ENCODE results near the gene FSIP1. TPM values are rescaled to one million over a fixed set of nuclear protein-coding genes. Genes with fewer than 3 reads are reported as not detected.

Gene FSIP1
- total RNA-seq, 1 donor from 2014 or later, result 0.54 TPM

GRCh38 chr15:39593071-39593655, 189.5 kb downstream of the FSIP1 start:
- Mint-ChIP-seq H3K9me3 (ENCODE audit: unreplicated experiment) (no peaks in the 10 kb centered on the region), H3K36me3 (ENCODE audit: unreplicated experiment) (peaks cover 77% of the 10 kb centered on the region), H3K27me3 (ENCODE audit: unreplicated experiment) (no peaks in the 10 kb centered on the region), H3K4me3 (ENCODE audit: unreplicated experiment) (no peak overlapping the region), H3K27ac (ENCODE audit: unreplicated experiment) (peak overlapping the region; percentile 43), H3K4me1 (ENCODE audit: unreplicated experiment) (peaks cover 74% of the 10 kb centered on the region)
- no peak for TF ChIP-seq CTCF (IDR thresholded peaks at IDR 0.05)
- DNase-seq (ENCODE audit: extremely low spot score, unreplicated experiment), result no peak

GRCh38 chr15:39592500-39592899, 190.1 kb downstream of the FSIP1 start:
- no peaks in the 10 kb centered on the region for H3K9me3 Mint-ChIP-seq (ENCODE audit: unreplicated experiment)
- TF ChIP-seq CTCF (IDR thresholded peaks at IDR 0.05), result no peak
- no peak for DNase-seq (ENCODE audit: extremely low spot score, unreplicated experiment)
- no peak overlapping the region for H3K4me3 Mint-ChIP-seq (ENCODE audit: unreplicated experiment)
- peaks cover 74% of the 10 kb centered on the region for H3K4me1 Mint-ChIP-seq (ENCODE audit: unreplicated experiment)
- H3K36me3 Mint-ChIP-seq (ENCODE audit: unreplicated experiment), result peaks cover 82% of the 10 kb centered on the region
- H3K27me3 Mint-ChIP-seq (ENCODE audit: unreplicated experiment), result no peaks in the 10 kb centered on the region
- peak overlapping the region; percentile 41 for H3K27ac Mint-ChIP-seq (ENCODE audit: unreplicated experiment)

GRCh38 chr15:39591896-39592315, 190.7 kb downstream of the FSIP1 start:
- Mint-ChIP-seq H3K27ac (ENCODE audit: unreplicated experiment) (no peak overlapping the region), H3K4me1 (ENCODE audit: unreplicated experiment) (peaks cover 79% of the 10 kb centered on the region), H3K4me3 (ENCODE audit: unreplicated experiment) (no peak overlapping the region), H3K36me3 (ENCODE audit: unreplicated experiment) (peaks cover 81% of the 10 kb centered on the region), H3K9me3 (ENCODE audit: unreplicated experiment) (no peaks in the 10 kb centered on the region), H3K27me3 (ENCODE audit: unreplicated experiment) (no peaks in the 10 kb centered on the region)
- no peak for DNase-seq (ENCODE audit: extremely low spot score, unreplicated experiment)
- no peak for TF ChIP-seq CTCF (IDR thresholded peaks at IDR 0.05)

GRCh38 chr15:39591141-39591895, 191.3 kb downstream of the FSIP1 start:
- Mint-ChIP-seq H3K4me3 (ENCODE audit: unreplicated experiment) (no peak overlapping the region), H3K4me1 (ENCODE audit: unreplicated experiment) (peaks cover 80% of the 10 kb centered on the region), H3K27ac (ENCODE audit: unreplicated experiment) (peak overlapping the region; percentile 44), H3K9me3 (ENCODE audit: unreplicated experiment) (no peaks in the 10 kb centered on the region), H3K27me3 (ENCODE audit: unreplicated experiment) (no peaks in the 10 kb centered on the region), H3K36me3 (ENCODE audit: unreplicated experiment) (peaks cover 83% of the 10 kb centered on the region)
- no peak for TF ChIP-seq CTCF (IDR thresholded peaks at IDR 0.05)
- DNase-seq (ENCODE audit: extremely low spot score, unreplicated experiment), result no peak

- no peaks in the 10 kb centered on the region for H3K9me3 Mint-ChIP-seq (ENCODE audit: unreplicated experiment)
- no peak overlapping the region for H3K4me3 Mint-ChIP-seq (ENCODE audit: unreplicated experiment)
- H3K27me3 Mint-ChIP-seq (ENCODE audit: unreplicated experiment), result no peaks in the 10 kb centered on the region
- no peak for TF ChIP-seq CTCF (IDR thresholded peaks at IDR 0.05)
- peak overlapping the region; percentile 3 for H3K27ac Mint-ChIP-seq (ENCODE audit: unreplicated experiment)
- peaks cover 86% of the 10 kb centered on the region for H3K36me3 Mint-ChIP-seq (ENCODE audit: unreplicated experiment)
- DNase-seq (ENCODE audit: extremely low spot score, unreplicated experiment), result no peak
- H3K4me1 Mint-ChIP-seq (ENCODE audit: unreplicated experiment), result peaks cover 84% of the 10 kb centered on the region
These were observed 192.6 kb downstream of the FSIP1 start for GRCh38 chr15:39589815-39590644.

All from osteocyte (in vitro differentiated cells).